ENCODE measurements around the gene FHL2. TPM values are rescaled to one million over a fixed set of nuclear protein-coding genes. Genes with fewer than 3 reads are reported as not detected.
"Not testable (repeated sequence)": the region's sequence is repeated elsewhere in the genome, so short reads cannot be mapped to it uniquely, and the experiment has no call there.

Gene FHL2
- polyA plus RNA-seq, 4 donors: 31.7 to 80.5 (median 34.1) TPM

- not testable (repeated sequence) for DNase-seq (ENCODE audit: low read depth in 4 of 4, low spot score in 3 of 4)
Measured at GRCh38 chr2:105424836-105425235, 26.0 kb upstream of the FHL2 start.

- DNase-seq (ENCODE audit: low read depth in 4 of 4, low spot score in 3 of 4): no peak
Measured at GRCh38 chr2:105422801-105423200, 23.9 kb upstream of the FHL2 start.

- DNase-seq (ENCODE audit: low read depth in 4 of 4, low spot score in 3 of 4): no peak
Measured at GRCh38 chr2:105421053-105421452, 22.2 kb upstream of the FHL2 start.

- no peak for DNase-seq (ENCODE audit: low read depth in 4 of 4, low spot score in 3 of 4)
Measured at GRCh38 chr2:105418522-105418921, 19.7 kb upstream of the FHL2 start.

GRCh38 chr2:105417857-105418436 lies 19.1 kb upstream of the FHL2 start:
- DNase-seq (ENCODE audit: low read depth in 4 of 4, low spot score in 3 of 4): no peak

- DNase-seq (ENCODE audit: low read depth in 4 of 4, low spot score in 3 of 4): no peak
Measured at GRCh38 chr2:105416156-105416555, 17.3 kb upstream of the FHL2 start.

- no peak for DNase-seq (ENCODE audit: low read depth in 4 of 4, low spot score in 3 of 4)
Measured at GRCh38 chr2:105415007-105415406, 16.2 kb upstream of the FHL2 start.

GRCh38 chr2:105413206-105413605 lies 14.4 kb upstream of the FHL2 start:
- DNase-seq (ENCODE audit: low read depth in 4 of 4, low spot score in 3 of 4): no peak

- no peak for DNase-seq (ENCODE audit: low read depth in 4 of 4, low spot score in 3 of 4)
Measured at GRCh38 chr2:105412584-105412983, 13.7 kb upstream of the FHL2 start.

- DNase-seq (ENCODE audit: low read depth in 4 of 4, low spot score in 3 of 4): no peak
Measured at GRCh38 chr2:105411720-105412407, 13.0 kb upstream of the FHL2 start.

- DNase-seq (ENCODE audit: low read depth in 4 of 4, low spot score in 3 of 4): no peak
Measured at GRCh38 chr2:105410554-105410953, 11.7 kb upstream of the FHL2 start.

GRCh38 chr2:105409717-105410116 lies 10.9 kb upstream of the FHL2 start:
- no peak for DNase-seq (ENCODE audit: low read depth in 4 of 4, low spot score in 3 of 4)

- no peak for DNase-seq (ENCODE audit: low read depth in 4 of 4, low spot score in 3 of 4)
Measured at GRCh38 chr2:105407946-105408743, 9.3 kb upstream of the FHL2 start.

GRCh38 chr2:105406221-105406620 lies 7.4 kb upstream of the FHL2 start:
- no peak for DNase-seq (ENCODE audit: low read depth in 4 of 4, low spot score in 3 of 4)

GRCh38 chr2:105405291-105405690 lies 6.4 kb upstream of the FHL2 start:
- no peak for DNase-seq (ENCODE audit: low read depth in 4 of 4, low spot score in 3 of 4)

- DNase-seq (ENCODE audit: low read depth in 4 of 4, low spot score in 3 of 4): no peak
Measured at GRCh38 chr2:105404736-105405135, 5.9 kb upstream of the FHL2 start.

- no peak for DNase-seq (ENCODE audit: low read depth in 4 of 4, low spot score in 3 of 4)
Measured at GRCh38 chr2:105403783-105404698, 5.2 kb upstream of the FHL2 start.

GRCh38 chr2:105403241-105403782 lies 4.5 kb upstream of the FHL2 start:
- no peak for DNase-seq (ENCODE audit: low read depth in 4 of 4, low spot score in 3 of 4)

GRCh38 chr2:105402809-105403208 lies 4.0 kb upstream of the FHL2 start:
- DNase-seq (ENCODE audit: low read depth in 4 of 4, low spot score in 3 of 4): no peak

GRCh38 chr2:105401867-105402266 lies 3.0 kb upstream of the FHL2 start:
- DNase-seq (ENCODE audit: low read depth in 4 of 4, low spot score in 3 of 4): no peak
